HG03558 (cell line): ENCODE results near the gene TMEM209.
"Not testable (repeated sequence)": the region's sequence is repeated elsewhere in the genome, so short reads cannot be mapped to it uniquely, and the experiment has no call there.

Experiments
- ATAC-seq: cut with Tn5 transposase; IDR thresholded peaks from one replicate; pipeline ENCODE4 v1.9.1; 2021; ENCODE audit warnings: moderate number of reproducible peaks; ENCODE audit not compliant: unreplicated experiment; ENCODE audit errors: extremely low read depth

TMEM209 gene

GRCh38 chr7:130219871-130220270 lies 14.7 kb upstream of the TMEM209 start:
- ATAC-seq = no peak

- ATAC-seq = no peak
These were observed 13.8 kb upstream of the TMEM209 start for GRCh38 chr7:130218806-130219620.

GRCh38 chr7:130216750-130217149 lies 11.5 kb upstream of the TMEM209 start:
- no peak for ATAC-seq

GRCh38 chr7:130216025-130216424 lies 10.8 kb upstream of the TMEM209 start:
- no peak for ATAC-seq

- no peak for ATAC-seq
These were observed 8.6 kb upstream of the TMEM209 start for GRCh38 chr7:130213828-130214227.

GRCh38 chr7:130210181-130210935 lies 5.2 kb upstream of the TMEM209 start:
- ATAC-seq = no peak

- ATAC-seq = no peak
These were observed 3.3 kb upstream of the TMEM209 start for GRCh38 chr7:130208516-130208915.

- ATAC-seq = no peak
These were observed 2.4 kb upstream of the TMEM209 start, which contains the start of gene SSMEM1 for GRCh38 chr7:130207642-130208041. Gene SSMEM1, plus strand, starts transcription at chr7:130207860. Its CDS starts 51 bp downstream, at chr7:130207911.

- ATAC-seq = no peak
These were observed 1.8 kb upstream of the TMEM209 start for GRCh38 chr7:130207033-130207432.

GRCh38 chr7:130201796-130202195 lies 3.4 kb downstream of the TMEM209 start:
- no peak for ATAC-seq

- ATAC-seq = no peak
These were observed 8.1 kb downstream of the TMEM209 start for GRCh38 chr7:130197094-130197493.

- no peak for ATAC-seq
These were observed 8.7 kb downstream of the TMEM209 start for GRCh38 chr7:130196476-130196875.

GRCh38 chr7:130195396-130195795 lies 9.8 kb downstream of the TMEM209 start:
- ATAC-seq = no peak

GRCh38 chr7:130191791-130192190 lies 13.4 kb downstream of the TMEM209 start:
- no peak for ATAC-seq

- no peak for ATAC-seq
These were observed 15.9 kb downstream of the TMEM209 start for GRCh38 chr7:130189343-130189742.

- no peak for ATAC-seq
These were observed 17.8 kb downstream of the TMEM209 start for GRCh38 chr7:130187360-130187759.

- ATAC-seq = not testable (repeated sequence)
These were observed 20.9 kb downstream of the TMEM209 start for GRCh38 chr7:130184349-130184748.

GRCh38 chr7:130182990-130183389 lies 22.2 kb downstream of the TMEM209 start:
- peak; percentile 68 for ATAC-seq

GRCh38 chr7:130181263-130181605 lies 24.0 kb downstream of the TMEM209 start:
- no peak for ATAC-seq

GRCh38 chr7:130180571-130181262 lies 24.5 kb downstream of the TMEM209 start:
- no peak for ATAC-seq

- ATAC-seq = no peak
These were observed 25.6 kb downstream of the TMEM209 start for GRCh38 chr7:130179631-130180030.
